NCI-H2227 treated with DMSO at 0.1 percent for 48 hours (cell line): Measurements from ENCODE around the gene BNIP3.
"Not testable (repeated sequence)": the region's sequence is repeated elsewhere in the genome, so short reads cannot be mapped to it uniquely, and the experiment has no call there.

Experiments used
- DNase-seq: peaks from one replicate; lab custom pipeline; 2025; lab: John Stamatoyannopoulos, UW

Gene BNIP3

GRCh38 chr10:131977323-131978096 is 4.2 kb downstream of the BNIP3 start:
- no peak for DNase-seq

- no peak for DNase-seq
Measured at GRCh38 chr10:131975796-131976195, 5.9 kb downstream of the BNIP3 start.

- no peak for DNase-seq
Measured at GRCh38 chr10:131975003-131975402, 6.7 kb downstream of the BNIP3 start.

- DNase-seq = no peak
Measured at GRCh38 chr10:131974034-131974817, 7.5 kb downstream of the BNIP3 start.

- DNase-seq = no peak
Measured at GRCh38 chr10:131973160-131973951, 8.4 kb downstream of the BNIP3 start.

GRCh38 chr10:131972474-131973071 is 9.2 kb downstream of the BNIP3 start:
- DNase-seq = no peak

GRCh38 chr10:131971591-131971990 is 10.1 kb downstream of the BNIP3 start:
- no peak for DNase-seq

GRCh38 chr10:131970946-131971345 is 10.8 kb downstream of the BNIP3 start:
- no peak for DNase-seq

- no peak for DNase-seq
Measured at GRCh38 chr10:131968949-131969348, 12.8 kb downstream of the BNIP3 start.

- DNase-seq = no peak
Measured at GRCh38 chr10:131964298-131964697, 17.4 kb downstream of the BNIP3 start.

- no peak for DNase-seq
Measured at GRCh38 chr10:131963811-131964210, 17.9 kb downstream of the BNIP3 start.

- DNase-seq = no peak
Measured at GRCh38 chr10:131963350-131963749, 18.4 kb downstream of the BNIP3 start.

- DNase-seq = peak; percentile 61
Measured at GRCh38 chr10:131961777-131962662, 19.7 kb downstream of the BNIP3 start.

- DNase-seq = no peak
Measured at GRCh38 chr10:131961047-131961776, 20.5 kb downstream of the BNIP3 start.

- no peak for DNase-seq
Measured at GRCh38 chr10:131960631-131961046, 21.1 kb downstream of the BNIP3 start.

- no peak for DNase-seq
Measured at GRCh38 chr10:131959841-131960240, 21.9 kb downstream of the BNIP3 start.

GRCh38 chr10:131955591-131956340 is 26.0 kb downstream of the BNIP3 start:
- no peak for DNase-seq

GRCh38 chr10:131954356-131954965 is 27.3 kb downstream of the BNIP3 start:
- DNase-seq = no peak

- not testable (repeated sequence) for DNase-seq
Measured at GRCh38 chr10:131949908-131950307, 31.8 kb downstream of the BNIP3 start.
